Renal cortex interstitium (tissue), 11 donors: ENCODE results near the gene SCARF1. TPM values are rescaled to one million over a fixed set of nuclear protein-coding genes. Genes with fewer than 3 reads are reported as not detected.

ENCODE experiments used
- DNase-seq, 11 donors: peaks; one replicate each; pipeline ENCODE4 v3.0.0-alpha.2; 2013; ENCODE audit warnings: low read depth in 9 of 11, low spot score in 4 of 11; ENCODE audit errors: extremely low read depth in 1 of 11
- polyA plus RNA-seq, 3 donors: library from polyadenylated mRNA; unstranded; fragments of 120-200 nt; gene quantifications; one replicate each; pipeline ENCODE4 v1.2.1, GENCODE V29; 2013; ENCODE audit not compliant: insufficient read length in 3 of 3

Gene SCARF1
- polyA plus RNA-seq, 3 donors = 5.0 to 8.4 (median 7.6) TPM

GRCh38 chr17:1650731-1651558 is 5.4 kb upstream of the SCARF1 start:
- DNase-seq = no peak

DNA sequence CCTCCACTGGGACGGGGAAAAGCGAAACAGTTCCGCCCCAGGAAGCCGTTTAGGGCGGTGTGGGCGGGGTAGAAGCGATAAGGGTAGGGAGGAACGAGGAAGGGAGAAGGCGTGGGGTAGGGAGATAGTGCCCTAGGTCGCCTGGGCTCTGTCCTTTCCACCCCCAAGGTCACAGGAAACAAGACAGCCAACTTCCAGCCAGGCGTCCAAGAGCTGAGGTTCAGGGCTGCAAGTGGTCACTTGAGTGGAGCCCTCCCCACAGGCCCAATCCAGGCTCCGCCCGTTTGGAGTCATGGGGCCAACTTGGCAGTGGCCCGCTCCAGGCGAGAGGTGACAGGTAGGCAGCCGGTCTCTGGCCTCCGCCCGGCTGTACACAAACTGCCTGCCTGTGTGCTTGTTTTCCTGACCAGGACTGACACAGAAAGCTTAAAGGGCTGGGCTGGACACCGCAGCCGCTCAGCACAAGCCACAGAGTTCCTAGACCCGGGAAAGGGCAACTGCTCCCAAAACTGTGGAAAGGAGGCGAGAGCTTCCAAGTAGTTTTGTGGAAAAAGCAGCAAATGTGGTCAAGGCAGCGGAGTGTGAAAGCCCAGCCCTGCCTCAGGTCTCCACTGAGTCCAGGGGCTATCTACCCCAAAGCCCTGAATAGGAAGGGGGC is 4.4 kb upstream of the SCARF1 start, which contains the start of gene RILP:
TSS of gene RILP (minus strand) at position 23 of the 658 bp plus-strand sequence. CDS start 62 bp downstream, outside the sequence.
- DNase-seq = no peak

- DNase-seq = peak; percentile 87 to 96 (median 92)
Measured at GRCh38 chr17:1648963-1649843, 3.7 kb upstream of the SCARF1 start.

- no peak for DNase-seq
Measured at GRCh38 chr17:1648173-1648962, 2.8 kb upstream of the SCARF1 start.

DNA sequence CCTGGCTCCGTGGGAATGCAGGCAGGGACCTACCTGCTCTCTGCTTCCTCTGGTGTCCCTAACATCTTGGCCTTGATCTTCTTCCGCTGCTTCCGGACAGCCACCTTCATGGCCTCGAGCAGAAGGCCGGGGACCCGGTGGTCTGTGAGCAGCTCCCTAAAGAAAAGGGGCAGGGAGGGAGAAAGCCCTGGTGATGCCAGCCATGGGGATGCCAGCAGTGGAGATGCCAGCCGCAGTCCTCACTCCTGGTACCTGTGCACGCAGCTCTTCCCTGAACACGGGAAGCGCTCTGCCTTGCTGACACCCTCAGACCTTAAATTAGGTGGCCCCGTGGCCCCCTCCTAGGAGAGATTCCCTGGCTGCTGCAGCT is 2.3 kb upstream of the SCARF1 start:
- no peak for DNase-seq

GRCh38 chr17:1646199-1646875 is 805 bp upstream of the SCARF1 start:
- no peak for DNase-seq

- no peak for DNase-seq
Measured at GRCh38 chr17:1644493-1645206, 882 bp downstream of the SCARF1 start.

- no peak for DNase-seq
Measured at GRCh38 chr17:1643999-1644492, 1.5 kb downstream of the SCARF1 start.

- DNase-seq = no peak
Measured at GRCh38 chr17:1643293-1643998, 2.1 kb downstream of the SCARF1 start.

DNA sequence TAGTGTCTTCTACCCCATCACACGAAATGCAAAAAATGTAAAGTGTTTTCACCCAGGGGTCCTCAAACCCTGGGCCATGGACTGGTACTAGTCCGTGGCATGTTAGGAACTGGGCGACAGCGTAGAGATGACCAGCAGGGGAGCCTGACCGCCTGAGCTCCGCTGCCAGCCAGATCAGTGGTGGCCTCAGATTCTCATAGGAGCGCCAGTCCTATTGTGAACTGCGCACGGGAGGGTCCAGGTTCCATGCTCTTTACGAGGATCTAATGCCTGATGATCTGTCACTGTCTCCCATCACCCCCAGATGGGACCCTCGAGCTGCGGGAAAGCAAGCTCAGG is 4.5 kb downstream of the SCARF1 start:
- DNase-seq = no peak

DNA sequence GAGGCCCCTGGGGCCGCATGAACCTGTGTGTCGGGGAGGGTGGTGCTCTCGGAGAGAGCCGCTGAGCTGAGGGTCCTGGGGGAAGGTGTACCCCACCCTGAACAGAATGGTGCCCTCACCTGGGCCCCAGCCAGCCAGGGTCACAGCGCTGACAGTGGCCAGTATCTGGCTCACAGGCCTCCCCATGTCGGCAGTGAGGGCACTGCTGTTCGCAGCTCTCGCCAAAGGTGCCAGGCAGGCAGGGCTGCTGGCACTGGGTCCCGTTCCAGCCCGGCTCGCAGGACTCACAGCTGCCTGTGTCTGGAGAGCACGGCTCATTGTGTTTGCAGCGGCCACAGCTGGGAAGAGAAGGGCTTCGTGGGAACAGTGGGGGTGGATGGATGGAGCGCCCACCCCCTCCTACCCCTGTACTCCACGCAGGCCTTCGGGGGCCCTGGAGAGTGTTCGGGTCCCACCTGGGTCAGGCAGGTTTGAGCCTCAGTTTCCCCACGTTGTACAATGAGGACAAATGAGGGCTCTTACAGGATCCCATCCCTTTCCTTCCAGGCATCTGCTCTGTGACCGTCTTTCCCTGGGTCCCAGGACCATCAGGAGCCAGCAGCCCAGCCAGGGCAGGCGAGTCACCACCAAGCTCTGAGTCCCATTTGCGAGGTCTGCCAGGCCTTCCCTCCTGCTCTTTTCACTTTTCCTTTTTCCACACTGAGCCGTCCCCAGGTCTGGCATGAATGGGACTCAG is 5.0 kb downstream of the SCARF1 start:
- DNase-seq = no peak

DNA sequence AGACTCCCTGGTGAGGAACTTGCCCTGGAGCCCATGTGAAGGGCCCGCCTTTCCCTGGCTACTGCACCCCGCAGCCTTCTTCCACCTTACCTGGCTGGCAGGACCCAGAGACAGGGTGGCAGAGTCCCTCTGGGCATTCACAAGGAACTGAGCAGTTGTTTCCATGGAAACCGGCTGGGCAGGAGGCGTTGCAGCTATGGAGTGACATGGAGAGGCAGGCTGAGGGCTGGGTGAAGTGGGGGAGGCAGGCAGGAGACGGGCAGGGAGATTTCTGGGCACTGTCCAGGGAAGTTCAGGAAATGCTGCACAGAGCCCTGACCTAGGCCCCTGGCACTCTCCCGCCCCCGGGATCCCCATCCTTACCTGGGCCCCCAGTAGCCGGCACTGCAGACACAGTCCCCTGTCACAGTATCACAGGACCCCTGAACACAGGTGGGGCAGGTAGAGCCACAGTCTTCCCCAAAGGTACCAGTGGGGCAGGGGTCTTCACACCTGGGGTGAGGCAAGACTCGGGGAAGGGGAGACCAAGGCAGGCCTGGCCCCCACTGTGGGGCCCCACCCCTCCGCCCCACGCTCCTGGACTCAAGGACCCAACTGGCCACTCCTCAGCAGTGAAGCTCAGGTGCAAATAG is 5.9 kb downstream of the SCARF1 start:
- DNase-seq = peak in 1 of 11 donors; percentile 47

GRCh38 chr17:1638624-1639300 is 6.8 kb downstream of the SCARF1 start:
- DNase-seq = no peak

DNA sequence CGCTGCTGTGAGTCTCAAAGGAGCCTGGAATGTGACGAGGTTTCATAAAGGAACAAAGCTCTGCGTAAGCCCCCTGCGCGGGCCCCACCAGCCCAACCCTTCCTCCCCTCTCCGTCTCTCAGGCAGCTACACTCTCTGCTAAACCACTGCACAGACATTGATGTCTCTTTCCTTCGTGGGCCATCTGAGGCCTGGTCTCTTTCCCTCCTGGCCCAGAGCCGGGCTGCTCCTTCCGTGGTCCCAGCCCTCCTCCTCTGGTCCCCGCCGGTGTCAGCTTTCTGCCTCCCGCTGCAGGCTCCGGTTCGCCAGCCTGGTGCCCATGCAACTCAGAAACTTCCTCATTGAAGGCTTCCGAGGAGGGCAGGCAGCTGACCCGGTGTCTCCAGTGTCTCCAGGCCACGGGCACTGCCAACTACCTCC is 7.4 kb downstream of the SCARF1 start:
- DNase-seq = no peak

DNA sequence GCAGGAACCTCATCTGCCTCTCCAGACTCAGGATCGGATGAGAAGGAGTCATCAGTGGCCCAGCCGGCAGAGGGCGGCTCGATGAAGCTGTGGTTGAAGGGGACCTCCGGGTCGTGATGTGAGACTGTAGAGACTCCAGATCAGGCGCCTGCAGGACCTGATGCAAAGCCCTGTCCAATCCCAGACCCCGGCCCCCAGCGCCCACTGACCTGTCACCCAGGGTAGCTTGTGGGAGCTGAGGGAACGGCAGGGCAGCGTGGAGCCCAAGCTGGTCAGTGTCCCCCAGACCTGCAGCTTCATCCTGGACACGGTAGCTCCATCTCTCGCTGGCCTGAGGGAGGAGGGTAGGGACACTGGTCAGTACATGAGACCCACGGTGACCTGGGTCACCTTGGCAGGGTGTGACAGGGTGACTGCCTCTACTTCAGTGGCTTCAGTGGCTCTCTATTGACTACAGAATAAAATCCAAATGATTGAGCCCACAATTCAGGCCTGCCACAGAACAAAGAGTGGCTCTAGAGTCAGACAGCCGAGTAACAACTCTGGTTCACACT is 8.7 kb downstream of the SCARF1 start:
- no peak for DNase-seq
